Mucosa of rectum (tissue), 2 donors: ENCODE results near the gene EMID1.
A peak's percentile ranks its signal among the peaks of the same experiment; 100 is the strongest.

ENCODE experiments used
- H3K27ac ChIP-seq, 2 donors: one replicate each; pipeline ENCODE4 v1.7.0; 2013; ENCODE audit warnings: inconsistent platforms in 2 of 2, low read depth in 2 of 2, low read length in 2 of 2
- H3K27me3 ChIP-seq, 2 donors: one replicate each; pipeline ENCODE4 v1.7.0; 2013; ENCODE audit warnings: low read length in 2 of 2; ENCODE audit not compliant: control insufficient read depth in 2 of 2, insufficient read depth in 2 of 2
- H3K36me3 ChIP-seq, 2 donors: one replicate each; pipeline ENCODE4 v1.7.0; 2013; ENCODE audit warnings: low read length in 2 of 2; ENCODE audit not compliant: control insufficient read depth in 2 of 2, insufficient read depth in 2 of 2
- H3K4me1 ChIP-seq, 2 donors: one replicate each; pipeline ENCODE4 v1.7.0; 2013; ENCODE audit warnings: low read length in 2 of 2, mild to moderate bottlenecking in 1 of 2; ENCODE audit not compliant: control insufficient read depth in 2 of 2, insufficient read depth in 2 of 2
- H3K4me3 ChIP-seq, 2 donors: one replicate each; pipeline ENCODE4 v1.7.0; 2013; ENCODE audit warnings: low read length in 2 of 2
- H3K9ac ChIP-seq, 2 donors: one replicate each; pipeline ENCODE4 v1.7.0; 2013; ENCODE audit warnings: low read length in 2 of 2, low read depth in 1 of 2, mild to moderate bottlenecking in 1 of 2
- H3K9me3 ChIP-seq, 2 donors: one replicate each; pipeline ENCODE4 v1.7.0; 2013; ENCODE audit warnings: low read length in 2 of 2; ENCODE audit not compliant: control insufficient read depth in 2 of 2
- donor health status: healthy.
- donor health status: Normal muscosa, but diverticular disease.

EMID1 gene

GRCh38 chr22:29306175-29306834, 100.6 kb downstream of the EMID1 start, which contains the start of gene GAS2L1:
GAS2L1 (plus strand) TSS chr22:29306650; CDS start chr22:29308106, 1,456 bp downstream.
- H3K9ac ChIP-seq = peak within 1 kb of the TSS; percentile 72 to 74
- H3K4me1 ChIP-seq = peaks cover 42 to 45% of the 10 kb centered on the region in 2 donors
- H3K36me3 ChIP-seq = no peaks in the 10 kb centered on the region
- H3K9me3 ChIP-seq = no peaks in the 10 kb centered on the region
- no peaks in the 10 kb centered on the region for H3K27me3 ChIP-seq
- peak within 1 kb of the TSS; percentile 55 to 65 for H3K27ac ChIP-seq
- H3K4me3 ChIP-seq = peak within 1 kb of the TSS; percentile 77 to 79

GRCh38 chr22:29306835-29307595, 101.3 kb downstream of the EMID1 start:
- H3K27me3 ChIP-seq = no peaks in the 10 kb centered on the region
- no peaks in the 10 kb centered on the region for H3K9me3 ChIP-seq
- peak overlapping the region; percentile 55 to 65 for H3K27ac ChIP-seq
- H3K4me3 ChIP-seq = peak overlapping the region; percentile 77 to 79
- peaks cover 46 to 50% of the 10 kb centered on the region in 2 donors for H3K4me1 ChIP-seq
- H3K9ac ChIP-seq = peak overlapping the region; percentile 41 to 74
- no peaks in the 10 kb centered on the region for H3K36me3 ChIP-seq

DNA sequence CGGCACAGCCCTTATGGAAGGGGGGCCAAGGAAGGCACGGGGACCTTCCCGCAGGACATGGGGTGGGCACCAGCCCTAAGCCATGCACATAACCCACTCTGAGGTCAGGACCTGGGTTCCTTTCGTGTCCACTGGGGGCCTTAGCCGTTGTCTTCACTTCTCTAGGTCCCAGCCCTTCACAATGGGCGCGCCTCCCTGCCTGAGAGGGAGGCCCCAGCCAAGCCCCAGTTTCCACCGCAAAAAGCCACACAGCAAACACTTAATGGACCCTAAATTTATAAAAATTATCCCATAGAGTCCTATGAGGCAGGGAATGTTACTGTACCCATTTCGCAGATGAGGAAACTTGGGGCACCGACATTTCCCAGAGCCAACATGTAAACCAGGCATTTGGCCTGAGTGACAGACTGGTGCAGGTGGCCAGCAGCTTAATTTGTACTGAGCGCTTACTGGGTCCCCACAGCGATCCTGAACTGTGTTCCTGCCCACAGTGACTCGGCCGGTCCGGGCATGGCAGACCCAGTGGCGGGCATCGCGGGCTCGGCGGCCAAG, 102.0 kb downstream of the EMID1 start:
- no peaks in the 10 kb centered on the region for H3K36me3 ChIP-seq
- H3K4me3 ChIP-seq = peak overlapping the region; percentile 77 to 79
- H3K27me3 ChIP-seq = no peaks in the 10 kb centered on the region
- peaks cover 46 to 47% of the 10 kb centered on the region in 2 donors for H3K4me1 ChIP-seq
- H3K9ac ChIP-seq = peak overlapping the region; percentile 41 to 74
- H3K27ac ChIP-seq = peak overlapping the region; percentile 55 to 65
- H3K9me3 ChIP-seq = no peaks in the 10 kb centered on the region

GRCh38 chr22:29308148-29308790, 102.6 kb downstream of the EMID1 start:
- Histone ChIP-seq H3K36me3 (no peaks in the 10 kb centered on the region), H3K9me3 (no peaks in the 10 kb centered on the region), H3K9ac (no peak overlapping the region), H3K27ac (peak overlapping the region; percentile 17 to 32), H3K27me3 (peaks cover 0 to 2% of the 10 kb centered on the region in 2 donors), H3K4me1 (peaks cover 49% of the 10 kb centered on the region in 2 donors), H3K4me3 (peak overlapping the region in 1 of 2 donors; percentile 77)

GRCh38 chr22:29308791-29309262, 103.1 kb downstream of the EMID1 start:
- peaks cover 0 to 4% of the 10 kb centered on the region in 2 donors for H3K27me3 ChIP-seq

More at GRCh38 chr22:29308791-29309262, 103.1 kb downstream of the EMID1 start:
- no peaks in the 10 kb centered on the region for H3K9me3 ChIP-seq
- H3K27ac ChIP-seq = peak overlapping the region; percentile 32 to 34
- no peaks in the 10 kb centered on the region for H3K36me3 ChIP-seq
- H3K9ac ChIP-seq = peak overlapping the region in 1 of 2 donors; percentile 46
- peak overlapping the region in 1 of 2 donors; percentile 19 for H3K4me3 ChIP-seq
- H3K4me1 ChIP-seq = peaks cover 53 to 54% of the 10 kb centered on the region in 2 donors
